GM12872 (cell line): ENCODE results near the gene AHDC1.

Experiments
- TF ChIP-seq, protein P1 (sequence below): IDR thresholded peaks from 3 replicates; pipeline ENCODE4 v1.5.1; 2011; ENCODE audit warnings: low read depth, mild to moderate bottlenecking, low read length, moderate library complexity; ENCODE audit not compliant: insufficient read depth

Gene AHDC1

DNA sequence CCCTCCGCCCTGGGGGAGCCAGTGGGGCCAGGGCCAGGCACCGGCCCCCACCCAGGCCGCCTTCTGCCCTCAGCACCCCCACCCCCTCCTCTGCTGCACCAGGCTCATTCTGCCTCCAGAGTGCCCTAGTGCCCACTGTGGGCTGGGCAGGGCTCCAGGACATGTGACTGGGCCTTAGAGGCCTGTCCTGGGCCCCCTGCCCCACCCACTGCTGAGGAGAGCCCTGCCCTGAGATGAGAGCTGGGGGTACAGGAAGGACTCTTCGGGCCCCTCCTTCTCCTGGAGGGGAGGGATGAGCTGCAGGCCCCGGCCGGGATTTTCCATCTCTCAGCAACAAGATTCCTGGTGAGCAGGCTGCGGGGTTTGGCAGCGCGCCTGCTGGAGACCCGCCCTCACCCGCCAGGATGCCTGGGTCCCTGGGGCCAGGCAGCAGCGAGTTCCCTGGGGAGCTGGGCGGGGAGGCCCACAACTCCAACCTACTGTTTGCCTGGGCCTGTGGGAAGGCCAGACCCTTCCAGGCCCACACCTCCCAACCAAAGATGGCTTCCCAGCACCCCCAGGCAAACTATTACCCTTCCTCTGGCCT is 14.0 kb downstream of the AHDC1 start:
- TF ChIP-seq, protein P1, sequence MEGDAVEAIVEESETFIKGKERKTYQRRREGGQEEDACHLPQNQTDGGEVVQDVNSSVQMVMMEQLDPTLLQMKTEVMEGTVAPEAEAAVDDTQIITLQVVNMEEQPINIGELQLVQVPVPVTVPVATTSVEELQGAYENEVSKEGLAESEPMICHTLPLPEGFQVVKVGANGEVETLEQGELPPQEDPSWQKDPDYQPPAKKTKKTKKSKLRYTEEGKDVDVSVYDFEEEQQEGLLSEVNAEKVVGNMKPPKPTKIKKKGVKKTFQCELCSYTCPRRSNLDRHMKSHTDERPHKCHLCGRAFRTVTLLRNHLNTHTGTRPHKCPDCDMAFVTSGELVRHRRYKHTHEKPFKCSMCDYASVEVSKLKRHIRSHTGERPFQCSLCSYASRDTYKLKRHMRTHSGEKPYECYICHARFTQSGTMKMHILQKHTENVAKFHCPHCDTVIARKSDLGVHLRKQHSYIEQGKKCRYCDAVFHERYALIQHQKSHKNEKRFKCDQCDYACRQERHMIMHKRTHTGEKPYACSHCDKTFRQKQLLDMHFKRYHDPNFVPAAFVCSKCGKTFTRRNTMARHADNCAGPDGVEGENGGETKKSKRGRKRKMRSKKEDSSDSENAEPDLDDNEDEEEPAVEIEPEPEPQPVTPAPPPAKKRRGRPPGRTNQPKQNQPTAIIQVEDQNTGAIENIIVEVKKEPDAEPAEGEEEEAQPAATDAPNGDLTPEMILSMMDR = no peak

DNA sequence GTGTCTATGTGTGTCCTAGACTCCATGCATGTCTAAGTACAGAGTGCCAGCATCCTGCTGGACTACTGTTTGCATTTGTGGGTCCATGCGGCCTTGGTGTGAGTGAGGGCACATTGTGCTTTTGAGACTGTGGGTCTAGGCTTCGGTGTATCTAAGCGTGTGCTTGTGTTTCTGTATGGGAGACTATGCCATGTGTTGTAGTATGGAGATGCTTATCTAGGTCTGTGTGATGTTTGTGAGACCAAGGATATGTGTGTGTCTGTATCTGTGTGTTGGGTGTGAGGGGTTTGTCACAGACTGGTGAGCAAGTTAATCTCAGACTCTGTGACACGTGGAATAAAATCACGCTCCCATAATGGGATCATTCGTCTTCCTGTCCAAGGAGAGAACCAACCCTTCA is 14.5 kb downstream of the AHDC1 start:
- TF ChIP-seq, protein P1 = no peak

DNA sequence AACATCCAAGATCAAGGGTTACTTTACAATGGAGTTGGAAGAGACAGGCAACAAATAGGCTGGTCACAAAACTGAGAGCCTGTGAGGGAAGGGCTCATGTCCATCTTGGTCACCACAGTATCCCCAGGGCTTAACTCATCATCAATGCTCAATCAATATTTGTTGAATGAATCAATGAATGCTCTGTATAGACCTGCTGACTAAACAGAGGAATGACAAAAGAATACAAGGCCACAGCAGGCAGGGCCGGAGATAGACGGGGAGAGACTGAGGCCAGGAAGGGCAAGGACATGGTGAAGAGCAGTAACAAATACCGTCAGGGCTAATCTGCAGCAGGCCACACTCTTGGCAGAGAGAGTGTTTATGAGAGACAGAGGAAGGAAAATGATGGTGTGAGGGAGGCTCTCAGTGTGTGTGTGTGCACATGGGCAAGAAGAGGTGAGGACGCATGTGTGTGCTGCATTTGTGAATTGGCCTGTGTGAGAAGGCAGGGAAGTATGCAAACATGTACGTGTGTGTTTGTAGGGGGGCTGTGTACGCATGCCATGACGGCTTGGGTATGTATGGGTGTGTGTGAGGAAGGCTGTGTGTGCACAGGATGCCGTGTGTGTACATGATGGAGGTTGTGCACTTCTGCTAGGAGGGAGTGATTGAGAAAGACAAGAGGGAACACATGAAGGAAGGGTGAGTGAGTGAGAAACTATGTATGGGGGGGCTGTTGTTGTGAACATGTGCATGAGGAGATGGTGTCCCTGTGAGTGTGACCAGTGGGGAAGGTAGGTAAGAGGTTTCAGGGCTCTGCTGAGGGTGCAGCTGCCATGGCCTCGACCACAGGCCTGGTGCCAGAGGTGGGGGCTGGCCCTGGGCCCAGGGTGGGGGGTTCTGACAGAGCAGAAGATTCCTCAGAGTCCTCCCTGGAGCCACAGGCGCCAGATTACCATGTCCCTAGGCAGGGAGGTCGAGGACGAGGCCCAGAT is 15.4 kb downstream of the AHDC1 start:
- TF ChIP-seq, protein P1 = no peak

DNA sequence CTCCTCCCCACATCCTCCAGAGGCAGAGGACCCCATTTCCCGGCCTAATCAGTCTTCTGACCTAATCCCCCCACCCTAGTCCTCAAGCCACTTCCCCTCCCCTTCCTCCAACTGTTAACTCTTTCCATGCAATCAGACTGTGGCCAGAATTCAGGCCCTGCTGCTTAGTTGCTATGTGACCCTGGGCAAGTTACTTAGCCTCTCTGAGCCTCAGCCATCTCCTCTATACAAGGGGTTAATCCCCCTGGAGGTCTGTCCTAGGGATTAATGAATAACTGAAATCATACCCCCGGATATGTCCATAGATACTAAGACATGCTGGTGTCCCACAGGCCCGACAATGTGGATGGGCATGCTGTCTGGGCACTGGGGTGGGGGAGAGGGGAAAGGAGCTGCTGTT is 18.3 kb downstream of the AHDC1 start:
- TF ChIP-seq, protein P1 = no peak

DNA sequence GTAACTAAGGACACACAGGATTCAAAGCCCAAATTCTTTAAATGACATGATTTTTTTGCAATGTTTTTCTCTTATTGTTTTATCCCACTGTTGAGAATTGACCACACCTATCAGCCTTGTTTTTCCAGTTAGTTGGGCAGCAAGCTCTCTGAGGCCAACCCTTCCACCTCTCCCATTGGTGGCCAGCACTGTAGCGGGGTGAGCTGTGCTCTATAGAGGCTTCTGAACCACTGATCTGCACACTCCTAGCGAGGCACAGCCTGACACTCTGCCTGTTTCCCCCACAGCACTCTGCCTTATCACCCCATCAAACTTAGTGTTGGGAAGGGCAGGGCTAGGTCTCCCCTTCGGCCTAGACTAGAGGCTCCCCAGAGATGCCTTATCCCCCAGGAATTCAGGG is 19.5 kb downstream of the AHDC1 start:
- TF ChIP-seq, protein P1 = no peak

DNA sequence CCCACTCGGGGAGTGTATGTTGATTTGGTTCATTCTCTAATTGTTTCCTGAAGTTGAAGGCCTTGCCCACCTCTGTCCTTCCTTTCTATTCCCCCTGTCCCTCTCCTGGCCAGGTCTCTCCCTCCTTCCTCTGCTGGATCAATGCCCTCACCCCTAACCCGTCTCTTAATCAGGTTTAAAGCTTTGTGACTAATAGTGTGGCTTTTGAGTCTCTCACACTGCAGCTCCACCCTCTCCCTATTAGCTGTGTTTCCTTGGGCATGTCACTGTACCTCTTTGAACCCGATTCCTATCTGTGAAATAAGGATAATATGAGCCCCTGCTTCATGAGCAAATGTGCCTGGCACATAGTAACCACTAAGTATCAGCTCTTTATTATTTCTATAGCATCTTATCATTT is 20.5 kb downstream of the AHDC1 start:
- TF ChIP-seq, protein P1 = no peak

DNA sequence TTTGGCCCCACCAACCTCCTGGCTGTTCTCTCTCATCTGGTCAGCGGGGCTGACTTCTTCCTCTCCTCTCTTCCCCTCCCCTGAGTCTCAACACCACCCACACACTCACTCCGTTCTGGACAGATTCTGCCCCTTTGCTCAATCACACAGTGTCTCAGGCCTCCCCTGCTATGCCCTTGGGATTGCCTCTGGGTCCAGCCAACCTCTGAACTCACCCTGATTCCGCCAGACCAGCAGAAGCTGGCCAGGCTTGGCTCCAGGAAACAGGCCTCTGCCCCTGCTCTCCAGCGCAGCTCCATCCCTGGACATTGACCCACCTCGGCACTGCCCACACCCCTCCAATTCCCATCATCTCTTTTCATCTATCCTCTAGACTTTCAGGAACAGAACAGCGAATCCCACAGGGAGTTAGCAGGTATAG is 22.1 kb downstream of the AHDC1 start:
- TF ChIP-seq, protein P1 = no peak
